ENCODE results near the gene TTL.
"Not testable (repeated sequence)": the region's sequence is repeated elsewhere in the genome, so short reads cannot be mapped to it uniquely, and the experiment has no call there.

TTL gene

GRCh38 chr2:112524276-112524675 is 42.3 kb downstream of the TTL start:
- DNase-seq, result not testable (repeated sequence)

DNA sequence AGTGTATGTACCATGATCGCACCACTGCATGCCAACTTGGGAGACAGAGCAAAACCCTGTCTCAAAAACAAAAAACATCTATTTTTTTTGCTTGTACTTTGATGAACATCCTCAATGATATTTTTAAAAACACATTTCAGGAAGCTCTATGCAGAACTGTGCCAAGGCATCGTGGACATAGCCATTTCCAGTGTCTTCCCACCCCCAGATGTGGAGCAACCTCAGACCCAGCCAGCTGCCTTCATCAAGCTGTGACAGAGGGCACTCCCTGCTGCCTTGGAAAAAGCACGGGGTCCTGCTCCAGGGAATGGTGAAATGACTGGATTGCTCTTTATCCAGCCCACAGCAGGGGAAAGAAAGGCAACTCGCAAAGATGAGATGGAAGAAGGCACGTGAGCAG is 46.6 kb downstream of the TTL start:
- DNase-seq, result no peak

DNA sequence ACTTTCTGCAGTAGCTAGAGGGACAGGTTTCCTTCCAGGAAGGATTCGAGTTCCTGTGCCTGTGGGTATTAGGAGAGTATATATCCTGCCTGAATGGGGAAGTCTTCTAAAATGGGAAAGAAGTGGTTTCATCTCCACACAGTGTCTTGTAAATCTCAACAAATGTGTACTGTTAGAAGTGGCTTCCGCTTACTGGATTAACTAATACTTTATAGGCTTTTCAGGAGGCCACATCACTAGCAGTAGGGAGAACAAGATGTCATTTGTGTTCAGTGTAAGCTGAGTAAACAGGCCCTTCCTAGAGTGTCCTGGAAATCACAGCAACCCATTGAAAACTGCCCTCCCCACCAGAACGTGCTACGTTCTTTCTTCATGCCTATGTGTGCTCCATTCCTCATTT is 47.8 kb downstream of the TTL start:
- DNase-seq, result no peak

DNA sequence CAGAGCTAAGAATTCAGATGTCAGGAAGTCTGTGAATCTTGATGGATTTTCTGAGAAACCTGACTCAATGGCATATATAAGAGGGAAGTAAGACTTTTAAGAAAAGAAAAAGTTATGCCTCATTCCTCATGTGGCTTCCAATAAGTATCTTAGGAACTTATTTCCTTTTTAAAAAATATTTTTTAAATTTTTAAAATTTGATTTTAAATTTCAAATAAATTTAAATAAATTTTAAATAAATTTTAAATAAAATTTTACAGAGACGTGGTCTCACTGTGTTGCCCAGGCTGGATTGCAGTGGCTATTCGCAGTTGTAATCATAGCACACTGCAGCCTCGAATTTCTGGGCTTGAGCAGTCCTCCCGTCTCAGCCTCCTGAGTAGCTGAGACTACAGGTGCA is 48.8 kb downstream of the TTL start:
- DNase-seq, result no peak

DNA sequence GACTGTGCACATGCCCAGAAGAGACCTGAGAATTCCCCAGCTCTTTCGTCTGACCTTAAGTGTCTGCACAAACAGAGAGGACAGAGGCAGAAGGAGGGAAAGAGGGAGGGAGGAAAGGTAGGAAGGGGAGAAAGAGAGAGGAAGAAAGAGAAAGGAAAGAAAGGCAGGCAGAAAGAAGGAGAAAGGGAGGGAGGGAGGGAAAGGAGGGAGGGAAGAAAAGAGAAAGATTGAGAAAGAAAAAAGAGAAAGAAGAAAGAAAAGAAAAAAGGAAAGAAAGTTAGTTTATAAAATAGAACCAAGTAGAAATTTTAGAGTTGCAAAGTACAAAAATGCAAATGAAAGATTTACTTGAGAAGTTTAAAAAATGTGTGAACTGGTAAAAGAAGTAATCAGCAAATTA is 52.9 kb downstream of the TTL start:
- no peak for DNase-seq

DNA sequence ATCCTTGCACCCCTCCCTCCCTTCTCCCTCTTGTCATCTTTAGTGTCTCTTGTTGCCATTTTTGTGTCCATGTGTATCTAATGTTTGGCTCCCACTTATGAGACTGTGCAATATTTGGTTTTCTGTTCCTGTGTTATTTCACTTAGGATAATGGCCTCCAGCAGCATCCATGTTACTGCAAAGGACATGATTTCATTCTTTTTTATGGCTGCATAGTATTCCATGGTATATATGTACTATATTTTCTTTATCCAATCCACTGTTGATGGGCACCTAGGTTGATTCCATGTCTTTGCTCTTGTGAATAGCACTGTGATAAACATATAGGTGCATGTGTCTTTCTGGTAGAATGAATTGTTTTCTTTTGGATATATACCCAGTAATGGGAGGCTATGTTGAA is 54.7 kb downstream of the TTL start:
- not testable (repeated sequence) for DNase-seq

GRCh38 chr2:112539306-112539705 is 57.4 kb downstream of the TTL start:
- DNase-seq, result no peak

GRCh38 chr2:112540906-112541305 is 59.0 kb downstream of the TTL start:
- DNase-seq, result no peak

DNA sequence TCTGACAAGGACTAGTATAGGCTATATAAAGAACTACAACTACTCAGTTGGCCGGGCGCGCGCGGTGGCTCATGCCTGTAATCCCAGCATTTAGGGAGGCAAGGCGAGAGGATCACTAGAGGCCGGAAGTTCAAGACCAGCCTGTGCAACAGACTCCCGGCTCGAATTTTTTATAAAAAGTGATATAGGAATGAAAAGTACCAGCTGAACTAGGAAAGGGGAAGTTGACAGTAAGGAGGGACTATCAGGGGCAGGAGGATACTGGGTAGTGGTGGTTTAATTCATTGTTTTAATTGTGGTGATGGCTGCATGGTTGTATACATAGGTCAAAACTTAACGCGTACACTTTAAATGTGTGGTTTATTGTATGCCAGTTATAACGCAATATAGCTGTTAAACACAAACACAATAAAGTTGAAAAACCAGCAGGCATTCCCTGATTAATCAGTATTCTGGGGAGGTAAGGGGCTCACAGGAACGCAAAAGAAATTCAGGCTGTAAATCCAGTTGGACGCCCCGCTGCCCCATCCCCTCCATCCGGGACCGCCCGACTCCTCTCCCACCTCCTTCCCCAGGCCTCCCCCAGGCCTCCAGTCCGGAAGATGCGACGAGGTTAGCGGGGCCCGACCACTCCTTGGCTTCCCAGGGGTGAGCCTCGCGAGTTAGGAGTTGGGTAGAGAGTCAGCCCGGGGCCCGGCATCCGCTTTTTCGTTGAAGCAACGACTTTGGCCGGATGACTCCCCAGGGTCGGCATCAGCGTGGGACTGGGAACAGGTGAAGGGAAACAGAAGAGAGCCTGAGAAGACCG is 59.6 kb downstream of the TTL start:
- DNase-seq, result no peak

DNA sequence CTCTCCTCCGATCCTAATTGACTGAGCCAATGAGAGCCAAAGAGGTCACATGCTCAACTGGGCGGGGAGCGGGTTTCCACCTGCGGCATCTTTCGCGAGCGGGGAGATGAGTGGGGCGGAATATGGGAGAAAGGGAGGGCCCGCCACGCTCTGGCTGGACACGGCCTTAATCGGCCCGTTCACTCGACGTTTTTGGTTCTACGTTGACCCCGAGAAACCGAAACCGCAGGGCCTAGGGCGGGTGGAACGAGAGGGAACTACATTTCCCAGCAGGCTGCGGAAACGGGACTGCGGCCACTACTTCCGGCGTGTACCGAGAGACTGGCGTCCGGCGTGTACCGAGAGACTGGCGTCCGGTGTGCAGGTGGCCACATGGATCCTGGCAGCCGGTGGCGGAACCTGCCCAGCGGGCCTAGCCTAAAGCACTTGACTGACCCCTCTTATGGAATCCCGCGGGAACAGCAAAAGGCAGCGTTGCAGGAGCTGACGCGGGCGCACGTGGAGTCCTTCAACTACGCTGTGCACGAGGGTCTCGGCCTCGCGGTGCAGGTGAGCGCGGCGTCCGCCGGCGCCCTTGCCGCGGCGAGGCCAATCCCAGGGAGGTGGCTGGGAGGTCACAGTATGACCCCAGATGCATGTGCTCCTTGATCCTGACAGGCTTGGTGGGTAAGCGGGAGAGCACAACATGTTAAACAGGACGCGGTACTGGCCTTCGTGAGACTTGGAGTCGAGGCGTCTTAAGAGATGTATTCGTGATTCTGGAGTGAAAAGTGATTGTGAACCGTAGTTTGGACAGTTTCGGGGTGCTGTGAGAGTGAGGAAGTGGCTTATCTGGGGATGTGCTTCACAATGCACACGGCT is 60.4 kb downstream of the TTL start, which contains the start of gene POLR1B:
Gene POLR1B, plus strand, starts transcription at position 343 of the 861 bp plus-strand sequence. Its CDS starts 30 bp downstream, at position 373.
- peak; percentile 78 for DNase-seq

DNA sequence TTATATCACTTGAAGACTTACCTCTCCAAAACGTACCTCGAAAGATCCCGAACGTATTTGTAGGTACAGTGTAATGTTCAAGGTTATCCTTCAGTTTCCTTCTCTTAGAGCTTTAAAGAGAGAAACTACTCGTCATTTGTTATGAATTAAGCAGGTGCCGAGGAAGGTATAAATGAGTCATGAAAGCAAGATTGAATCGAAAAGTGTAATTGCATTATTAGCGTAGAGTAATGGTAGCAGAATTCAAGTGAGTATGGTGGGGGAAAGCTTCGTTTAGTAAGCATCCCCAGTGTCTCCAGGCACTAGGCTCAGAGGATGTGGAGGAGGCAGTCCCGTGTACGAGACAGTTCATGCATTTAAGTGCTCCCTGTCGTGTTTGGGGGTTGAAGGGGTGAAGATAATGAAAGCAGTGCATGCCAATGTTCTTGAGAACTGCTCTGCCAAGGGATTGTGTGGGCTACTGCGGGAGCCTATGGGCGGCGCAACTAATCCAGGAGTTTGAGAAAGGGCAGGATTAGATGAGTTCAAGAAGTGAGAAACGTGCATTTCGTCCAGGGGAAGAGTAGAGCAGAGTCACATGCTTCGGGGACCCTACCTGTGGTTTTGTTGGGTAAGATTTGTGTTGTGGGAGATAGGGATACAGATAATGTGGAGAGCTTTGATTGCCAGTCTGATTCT is 61.2 kb downstream of the TTL start:
- no peak for DNase-seq

GRCh38 chr2:112547333-112547732 is 65.4 kb downstream of the TTL start:
- DNase-seq, result no peak

GRCh38 chr2:112548980-112549379 is 67.0 kb downstream of the TTL start:
- no peak for DNase-seq

DNA sequence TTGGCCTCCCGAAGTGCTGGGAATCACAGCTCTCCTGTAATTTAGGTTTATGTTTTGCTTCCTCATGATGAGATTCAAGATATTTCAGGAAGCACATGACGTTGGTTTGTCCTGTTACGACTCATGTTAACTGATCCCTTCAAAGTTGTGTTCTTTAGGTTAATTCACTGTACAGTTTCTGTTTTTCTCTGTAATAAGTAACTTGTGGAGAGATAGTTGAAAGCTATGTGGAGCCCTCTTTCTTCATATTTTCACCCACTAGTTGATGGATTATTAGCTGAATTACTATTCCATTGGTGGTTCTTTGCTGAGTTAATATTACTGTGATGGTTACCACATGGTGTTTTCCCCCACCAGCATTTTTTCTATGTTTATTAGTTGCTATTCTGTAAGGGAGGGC is 84.1 kb downstream of the TTL start:
- no peak for DNase-seq

DNA sequence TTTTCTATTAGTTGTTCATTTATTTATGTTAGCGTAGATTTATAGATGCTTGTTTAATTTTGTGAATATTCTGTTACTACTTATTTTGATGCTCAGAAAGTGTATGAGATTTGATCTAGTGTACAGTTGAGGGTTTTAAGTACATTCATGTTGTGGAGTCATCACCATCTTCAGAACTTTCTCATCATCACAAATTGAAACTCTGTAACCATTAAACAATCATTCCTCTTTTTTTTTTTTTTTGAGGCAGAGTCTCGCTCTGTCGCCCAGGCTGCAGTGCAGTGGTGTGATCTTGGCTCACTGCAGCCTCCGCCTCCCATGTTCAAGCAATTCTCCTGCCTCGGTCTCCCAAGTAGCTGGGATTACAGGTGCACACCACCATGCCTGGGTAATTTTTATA is 84.6 kb downstream of the TTL start:
- DNase-seq, result not testable (repeated sequence)

DNA sequence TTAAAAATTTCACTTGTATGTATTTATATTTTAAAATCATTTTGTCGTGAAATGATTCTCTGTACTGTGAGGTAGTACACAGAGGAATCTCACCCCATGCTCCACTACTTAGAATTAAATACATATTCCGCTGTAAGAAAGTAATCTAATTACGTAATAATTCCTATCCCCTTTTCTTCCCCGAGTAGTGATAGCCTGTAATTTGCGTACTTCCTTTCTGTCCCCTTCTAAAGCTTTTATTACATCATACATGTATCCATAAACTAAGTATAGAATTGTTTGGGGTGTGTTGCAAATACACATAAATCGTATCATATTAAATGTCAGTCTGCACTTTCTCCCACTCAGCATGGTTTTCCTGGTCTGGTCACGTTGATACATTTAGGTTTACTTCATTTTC is 90.0 kb downstream of the TTL start:
- DNase-seq, result no peak

- no peak for DNase-seq
Observed at GRCh38 chr2:112577756-112578155, 95.8 kb downstream of the TTL start.

DNA sequence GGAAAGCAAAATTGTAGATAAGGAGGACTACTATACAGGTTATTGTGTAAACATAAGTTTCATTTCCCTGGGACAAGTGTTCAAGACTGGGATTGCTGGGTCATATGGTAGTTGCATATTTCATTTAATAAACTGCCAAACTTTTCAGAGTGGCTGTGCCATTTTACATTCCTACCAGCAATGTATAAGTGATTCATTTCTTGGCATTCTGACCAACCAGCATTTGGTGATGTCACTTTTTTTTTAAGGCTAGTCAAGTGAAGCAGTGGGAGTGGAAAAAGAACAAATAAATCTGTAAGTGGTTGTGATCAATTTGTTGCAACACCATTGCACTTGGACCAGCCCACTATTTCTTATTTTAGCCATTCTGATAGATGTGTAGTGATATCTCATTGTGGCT is 97.3 kb downstream of the TTL start:
- no peak for DNase-seq

GRCh38 chr2:112580084-112580483 is 98.1 kb downstream of the TTL start:
- no peak for DNase-seq

GRCh38 chr2:112582314-112582746 is 100.4 kb downstream of the TTL start:
- peak; percentile 79 for DNase-seq

- DNase-seq, result peak; percentile 12
Observed at GRCh38 chr2:112583497-112584133, 101.7 kb downstream of the TTL start.

- peak; percentile 95 for DNase-seq
Observed at GRCh38 chr2:112584134-112584890, 102.4 kb downstream of the TTL start, which contains the start of gene CHCHD5. Gene CHCHD5 (plus strand): TSS chr2:112584609. CDS start chr2:112584648, 39 bp downstream.
